HG03521 (cell line): Measurements from ENCODE around the gene ZG16.
A peak's percentile ranks its signal among the peaks of the same experiment; 100 is the strongest.
"Not testable (repeated sequence)": the region's sequence is repeated elsewhere in the genome, so short reads cannot be mapped to it uniquely, and the experiment has no call there.

ENCODE experiments used
- ATAC-seq: cut with Tn5 transposase; IDR thresholded peaks from one replicate; pipeline ENCODE4 v1.9.1; 2021; ENCODE audit warnings: mild to moderate bottlenecking, moderate library complexity; ENCODE audit not compliant: unreplicated experiment

The ZG16 gene, protein sequence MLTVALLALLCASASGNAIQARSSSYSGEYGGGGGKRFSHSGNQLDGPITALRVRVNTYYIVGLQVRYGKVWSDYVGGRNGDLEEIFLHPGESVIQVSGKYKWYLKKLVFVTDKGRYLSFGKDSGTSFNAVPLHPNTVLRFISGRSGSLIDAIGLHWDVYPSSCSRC

DNA sequence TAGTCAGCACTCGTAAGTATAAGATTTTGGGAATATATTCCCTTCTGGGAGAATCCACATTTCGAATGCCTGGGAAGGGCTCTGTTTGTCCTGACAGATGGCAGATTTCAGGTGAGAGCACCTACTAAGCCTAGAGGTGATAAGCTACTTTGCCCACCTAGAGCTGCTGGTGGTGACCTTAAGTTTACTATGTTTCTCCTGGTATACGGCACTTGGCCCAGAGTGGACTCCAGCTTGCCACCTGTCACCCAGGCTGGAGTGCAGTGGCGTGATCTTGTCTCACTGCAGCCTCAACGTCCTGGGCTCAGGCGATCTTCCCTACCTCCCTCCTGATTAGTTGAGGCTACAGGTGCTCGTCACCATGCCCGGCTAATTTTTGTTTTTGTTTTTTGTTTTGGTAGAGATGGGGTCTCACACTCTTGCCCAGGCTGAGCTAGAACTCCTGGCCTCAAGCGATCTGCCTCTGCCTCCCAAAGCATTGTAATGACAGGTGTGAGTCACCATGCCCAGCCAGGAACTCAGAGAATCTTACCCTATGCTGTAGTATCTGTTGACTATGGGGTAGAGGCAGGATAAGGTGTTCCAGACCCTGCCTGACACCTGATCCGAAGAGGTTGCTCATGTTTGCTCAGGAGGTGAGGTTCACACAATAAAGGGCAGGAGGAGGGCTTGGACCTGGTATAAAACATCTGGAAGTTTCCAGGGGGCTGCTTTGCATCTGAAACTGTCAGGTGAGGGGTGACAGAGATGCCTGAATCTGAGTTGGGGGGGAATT is at the start of gene ZG16:
TSS of gene ZG16 (plus strand) at position 681 of the 775 bp plus-strand sequence. CDS start 1,011 bp downstream, outside the sequence.
- ATAC-seq = no peak

DNA sequence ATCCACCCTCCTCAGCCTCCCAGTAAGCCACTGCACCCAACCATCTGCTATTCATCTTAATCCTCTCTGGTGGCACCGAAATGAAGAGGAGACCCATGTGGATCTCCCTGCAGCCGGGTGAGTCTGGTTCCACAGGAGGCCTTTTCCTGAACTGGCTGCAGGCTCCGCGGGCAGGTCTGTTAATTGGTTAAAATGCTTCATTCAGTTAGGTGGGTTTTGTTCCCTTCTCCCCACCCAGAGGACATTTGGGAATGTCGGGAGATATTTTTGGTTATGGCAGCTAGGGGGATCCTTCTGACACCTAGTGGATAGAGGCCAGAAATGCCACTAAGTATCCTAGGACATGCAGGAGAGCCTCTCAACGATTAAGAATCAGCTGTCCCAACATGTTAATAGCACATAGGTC is 48.9 kb upstream of the ZG16 start:
- ATAC-seq = no peak

DNA sequence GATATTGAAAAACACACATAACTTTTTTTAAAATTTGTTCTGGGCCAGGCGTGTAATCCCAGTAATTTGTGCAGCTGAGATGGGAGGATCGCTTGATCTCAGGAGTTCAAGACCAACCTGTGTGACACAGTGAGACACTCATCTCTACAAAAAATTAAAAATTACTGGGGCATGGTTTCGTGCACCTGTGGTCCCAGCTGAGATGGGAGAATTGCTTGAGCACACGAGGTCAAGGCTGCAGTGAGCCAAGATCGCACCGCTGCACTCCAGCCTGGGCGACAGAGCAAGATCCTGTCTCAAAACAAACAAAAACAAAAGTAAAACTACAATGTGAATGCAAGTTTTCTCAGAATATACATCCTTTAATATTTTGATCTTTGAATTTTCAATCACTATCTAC is 47.4 kb upstream of the ZG16 start:
- ATAC-seq = no peak

DNA sequence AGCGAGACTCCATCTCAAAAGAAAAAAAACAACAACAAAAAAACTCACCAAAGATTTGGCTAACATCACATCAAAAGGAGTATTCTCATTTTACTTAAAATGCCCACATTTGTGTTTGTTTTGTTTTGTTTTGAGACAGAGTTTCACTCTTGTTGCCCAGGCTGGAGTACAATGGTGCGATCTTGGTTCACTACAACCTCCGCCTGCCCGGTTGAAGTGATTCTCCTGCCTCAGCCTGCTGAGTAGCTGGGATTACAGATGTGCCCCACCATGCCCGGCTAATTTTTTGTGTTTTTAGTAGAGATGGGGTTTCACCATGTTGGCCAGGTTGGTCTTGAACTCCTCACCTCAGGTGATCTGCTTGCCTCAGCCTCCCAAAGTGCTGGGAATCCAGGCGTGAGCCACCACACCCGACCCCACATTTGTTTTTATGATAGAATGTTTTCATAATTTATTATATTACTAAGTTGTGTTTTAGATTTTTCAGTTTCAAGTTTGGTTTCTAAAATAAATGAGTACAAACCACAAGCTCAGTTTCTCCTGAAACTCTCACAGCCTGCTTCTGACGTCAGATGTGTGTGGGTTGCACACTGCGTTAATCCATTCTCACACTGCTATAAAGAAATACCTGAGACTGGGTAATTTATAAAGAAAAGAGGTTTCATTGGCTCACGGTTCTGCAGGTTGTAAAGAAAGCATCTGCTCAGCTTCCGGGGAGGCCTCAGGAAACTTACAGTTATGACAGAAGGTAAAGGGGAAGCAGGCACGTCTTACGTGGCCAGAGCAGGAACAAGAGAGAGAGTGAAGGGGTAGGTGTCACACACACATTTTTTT is 46.1 kb upstream of the ZG16 start:
- ATAC-seq = peak; percentile 58

DNA sequence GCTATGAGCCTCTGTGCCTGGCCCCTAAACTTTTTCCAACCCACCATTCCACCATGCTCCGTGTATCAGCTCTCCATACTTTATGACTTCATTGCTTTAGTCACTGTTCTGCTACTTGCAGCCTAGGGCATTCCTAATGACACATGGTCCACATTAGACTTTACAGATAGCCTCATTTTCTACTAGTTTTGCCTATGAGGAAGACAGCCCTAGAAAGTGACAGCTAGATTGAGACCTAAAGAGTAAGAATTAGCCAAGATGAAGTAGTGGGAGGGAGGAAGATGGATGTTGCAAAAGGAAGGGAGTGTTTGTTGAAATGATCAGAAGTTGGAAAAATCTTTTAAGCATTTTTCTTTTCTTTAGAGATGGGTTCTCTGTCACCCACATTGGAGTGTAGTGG is 43.3 kb upstream of the ZG16 start:
- no peak for ATAC-seq

DNA sequence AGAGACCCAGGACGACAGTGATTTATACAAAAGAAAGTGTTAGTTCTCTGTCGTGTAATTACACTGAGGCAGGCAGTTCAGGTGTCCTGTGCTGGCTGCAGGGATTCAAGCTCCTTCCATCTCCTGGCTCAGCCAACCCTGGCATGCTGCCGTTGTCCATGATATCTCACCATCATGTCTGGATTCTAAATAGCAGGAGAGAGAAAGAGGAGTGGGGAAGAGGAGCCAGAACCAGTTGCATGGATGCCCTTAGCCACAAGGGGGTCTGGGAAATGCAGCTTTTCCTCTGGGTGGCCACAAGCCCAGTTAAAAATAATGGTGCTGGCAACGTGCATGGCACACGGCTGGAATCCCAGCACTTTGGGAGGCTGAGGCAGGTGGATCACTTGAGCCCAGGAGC is 41.9 kb upstream of the ZG16 start:
- no peak for ATAC-seq

DNA sequence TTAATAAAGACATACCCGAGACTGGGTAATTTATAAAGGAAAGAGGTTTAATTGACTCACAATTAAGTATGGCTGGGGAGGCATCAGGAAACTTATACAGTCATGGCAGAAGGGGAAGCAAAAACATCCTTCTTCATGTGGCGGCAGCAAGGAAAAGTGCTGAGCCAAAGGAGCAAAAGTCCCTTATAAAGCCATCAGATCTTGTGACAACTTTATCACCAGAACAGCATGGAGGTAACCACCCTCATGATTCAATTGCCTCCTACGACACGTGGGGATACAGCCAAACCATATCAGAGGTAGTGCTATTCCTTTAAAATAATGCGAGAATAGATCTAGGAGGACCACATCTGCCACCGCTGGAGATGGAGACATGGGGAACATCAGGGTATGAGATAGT is 41.3 kb upstream of the ZG16 start:
- no peak for ATAC-seq

DNA sequence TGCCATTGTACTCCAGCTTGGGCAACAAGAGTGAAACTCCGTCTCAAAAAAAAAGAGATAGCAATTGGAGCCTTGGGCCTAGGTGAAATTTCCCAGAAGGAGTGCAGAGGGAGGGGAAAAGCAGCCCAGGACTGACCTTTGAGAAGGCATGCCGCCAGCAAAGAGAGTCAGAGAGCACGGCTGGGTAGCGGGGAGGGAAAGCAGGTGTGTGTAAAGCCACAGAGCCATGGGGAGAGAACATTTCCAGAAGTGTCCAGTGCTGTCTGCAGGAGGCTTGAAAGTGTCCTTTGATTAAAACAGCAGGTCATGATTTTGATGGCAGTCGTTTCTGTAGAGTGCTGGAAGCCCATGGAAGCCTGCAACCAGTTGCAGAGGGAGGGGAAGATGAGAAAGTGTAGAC is 40.3 kb upstream of the ZG16 start:
- no peak for ATAC-seq

DNA sequence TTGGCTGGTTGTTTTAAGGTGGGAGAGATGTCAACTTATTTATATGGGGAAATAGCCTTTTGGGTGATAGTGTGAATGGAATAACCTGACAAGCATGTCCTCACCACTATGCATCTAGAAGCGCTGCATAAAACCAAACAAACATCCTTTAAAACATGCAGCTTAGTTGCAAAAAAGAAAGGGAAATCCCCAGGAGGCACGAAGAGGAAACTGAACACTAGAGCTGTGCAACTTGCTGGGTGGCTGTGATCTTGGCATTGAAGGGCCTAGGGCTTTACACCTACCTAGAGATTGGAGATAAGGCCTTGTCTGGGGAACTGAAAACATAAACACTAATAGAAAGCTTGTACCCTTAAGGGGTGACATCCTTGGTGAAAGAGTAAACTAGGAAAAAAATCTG is 39.5 kb upstream of the ZG16 start:
- no peak for ATAC-seq

DNA sequence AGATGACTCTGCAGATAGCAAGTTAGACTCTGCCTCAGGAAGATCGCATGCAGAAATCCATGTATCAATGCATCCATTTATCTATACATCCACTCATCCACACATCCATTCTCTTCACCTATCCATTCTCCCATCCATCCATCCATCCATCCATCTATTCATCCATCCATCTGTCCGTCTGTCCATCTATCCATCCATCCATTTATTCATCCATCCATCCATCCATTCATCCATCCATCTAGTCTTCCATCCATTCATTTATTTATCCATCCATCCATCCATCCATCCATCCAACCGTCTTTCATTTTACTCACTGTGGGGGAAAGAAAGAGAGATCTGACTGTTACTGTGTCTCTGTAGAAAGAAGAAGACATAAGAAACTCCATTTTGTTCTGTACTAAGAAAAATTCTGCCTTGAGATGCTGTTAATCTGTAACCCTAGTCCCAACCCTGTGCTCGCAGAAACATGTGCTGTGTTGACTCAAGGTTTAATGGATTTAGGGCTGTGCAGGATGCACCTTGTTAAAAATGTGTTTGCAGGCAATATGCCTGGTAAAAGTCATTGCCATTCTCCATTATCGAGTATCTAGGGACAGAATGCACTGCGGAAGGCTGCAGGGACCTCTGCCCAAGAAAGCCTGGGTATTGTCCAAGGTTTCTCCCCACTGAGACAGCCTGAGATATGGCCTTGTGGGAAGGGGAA is 38.0 kb upstream of the ZG16 start:
- not testable (repeated sequence) for ATAC-seq

DNA sequence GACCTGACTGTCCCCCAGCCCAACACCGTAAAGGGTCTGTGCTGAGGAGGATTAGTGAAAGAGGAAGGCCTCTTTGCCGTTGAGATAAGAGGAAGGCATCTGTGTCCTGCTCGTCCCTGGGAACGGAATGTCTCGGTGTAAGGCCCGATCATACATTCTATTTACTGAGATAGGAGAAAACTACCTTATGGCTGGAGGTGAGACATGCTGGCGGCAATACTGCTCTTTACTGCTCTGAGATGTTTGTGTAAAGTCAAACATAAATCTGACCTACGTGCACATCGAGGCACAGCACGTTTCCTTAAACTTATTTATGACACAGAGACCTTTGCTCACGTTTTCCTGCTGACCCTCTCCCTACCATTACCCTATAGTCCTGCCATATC is 37.4 kb upstream of the ZG16 start:
- not testable (repeated sequence) for ATAC-seq

DNA sequence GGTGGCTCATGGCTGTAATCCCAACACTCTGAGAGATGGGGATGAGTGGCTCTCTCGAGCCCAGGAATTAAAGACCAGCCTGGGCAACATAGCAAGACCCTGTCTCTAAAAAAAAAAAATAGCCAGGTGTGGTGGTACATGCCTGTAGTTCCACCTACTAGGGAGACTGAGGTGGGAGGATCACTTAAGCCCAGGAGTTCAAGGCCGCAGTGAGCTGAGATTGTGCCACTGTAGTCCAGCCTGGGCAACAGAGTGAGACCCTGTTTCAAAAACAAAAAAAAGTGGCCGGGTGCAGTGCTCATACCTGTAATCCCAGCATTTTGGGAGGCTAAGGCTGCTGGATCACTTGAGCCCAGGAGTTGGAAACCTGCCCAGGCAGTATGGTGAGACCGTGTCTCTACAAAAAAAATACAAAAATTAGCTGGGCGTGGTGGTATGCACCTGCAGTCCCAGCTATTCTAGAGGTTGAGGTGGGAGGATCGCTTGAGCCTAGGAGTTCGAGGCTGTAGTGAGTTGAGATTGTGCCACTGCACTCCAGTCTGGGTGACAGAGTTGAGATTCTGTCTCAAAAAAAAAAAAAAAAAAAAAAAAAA is 35.3 kb upstream of the ZG16 start:
- no peak for ATAC-seq

DNA sequence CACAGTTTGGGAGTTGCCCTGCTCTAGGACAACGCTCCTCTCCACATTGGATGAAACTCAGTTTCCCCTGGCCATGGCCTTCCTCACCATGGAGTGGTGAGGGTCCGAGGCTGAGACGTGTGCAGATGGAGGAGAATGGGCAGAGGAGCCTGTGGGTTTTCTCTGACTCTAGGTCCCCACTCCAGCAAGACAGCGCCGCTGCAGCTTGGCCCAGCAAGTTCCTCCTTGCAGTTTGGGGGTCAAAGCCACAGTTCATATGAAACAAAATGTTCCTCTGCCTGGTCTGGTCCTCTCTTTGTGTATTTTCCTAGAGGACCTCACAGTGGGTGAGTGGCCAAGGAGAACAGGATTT is 34.6 kb upstream of the ZG16 start:
- no peak for ATAC-seq

DNA sequence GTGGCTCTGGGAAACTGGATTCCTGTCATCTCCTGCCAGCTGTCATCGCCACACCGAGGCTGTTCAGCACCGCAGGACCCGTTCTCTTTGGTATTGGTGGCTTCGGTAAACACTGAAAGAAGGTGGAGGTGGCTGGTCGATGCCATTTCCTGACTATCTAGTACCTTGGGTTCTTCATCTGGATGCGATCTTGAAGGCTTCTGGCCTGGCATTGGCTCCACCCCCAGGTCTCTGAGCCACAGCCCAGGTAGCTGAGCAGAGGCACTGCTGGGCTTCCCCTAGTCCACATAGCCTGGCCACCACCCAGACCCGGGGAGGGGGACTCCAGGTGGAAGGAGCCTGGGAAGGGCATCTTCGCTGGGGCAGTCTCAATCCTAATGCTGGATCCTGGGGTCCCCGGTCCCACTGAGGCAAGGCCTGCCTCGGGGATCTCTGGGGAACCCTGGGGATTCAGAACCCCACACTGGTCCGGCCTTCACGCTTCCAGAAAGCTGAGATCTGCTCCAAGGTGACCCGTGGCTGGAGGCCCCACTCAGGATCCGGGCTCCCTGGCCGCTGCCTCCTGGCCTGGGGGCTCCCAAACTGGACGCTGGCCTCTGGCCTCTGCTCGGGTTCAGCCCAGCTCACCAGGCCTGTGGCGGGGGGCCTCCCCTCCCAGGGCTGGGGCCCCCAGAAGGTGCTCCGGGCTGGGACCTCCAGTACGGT is 34.1 kb upstream of the ZG16 start:
- no peak for ATAC-seq

DNA sequence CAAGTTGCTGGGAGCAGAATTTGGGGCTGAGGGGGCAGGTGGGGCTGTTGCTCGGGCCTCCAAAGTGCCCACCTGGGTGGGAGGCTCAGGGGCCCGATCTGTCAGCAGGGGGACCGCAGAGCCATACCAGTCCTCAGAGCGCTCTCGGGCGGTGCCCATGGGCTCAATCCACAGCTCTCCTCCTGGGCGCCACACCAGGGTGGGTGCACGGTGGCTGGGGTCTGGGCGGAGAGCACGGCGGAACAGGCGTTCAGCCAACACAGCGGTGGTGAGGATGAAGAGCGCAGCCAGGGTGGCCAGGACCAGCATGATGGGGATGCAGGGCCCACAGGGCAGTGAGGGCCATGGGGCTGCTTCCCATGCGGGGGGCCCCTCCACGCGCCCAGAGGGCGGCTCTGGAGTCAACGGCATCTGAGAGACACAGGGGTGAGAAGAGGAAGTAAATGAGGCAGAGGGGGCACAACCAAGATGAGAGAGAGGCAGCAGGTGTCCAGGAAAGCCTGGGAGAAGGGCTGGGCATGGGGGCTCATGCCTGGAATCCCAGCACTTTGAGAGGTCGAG is 33.4 kb upstream of the ZG16 start:
- ATAC-seq = no peak

DNA sequence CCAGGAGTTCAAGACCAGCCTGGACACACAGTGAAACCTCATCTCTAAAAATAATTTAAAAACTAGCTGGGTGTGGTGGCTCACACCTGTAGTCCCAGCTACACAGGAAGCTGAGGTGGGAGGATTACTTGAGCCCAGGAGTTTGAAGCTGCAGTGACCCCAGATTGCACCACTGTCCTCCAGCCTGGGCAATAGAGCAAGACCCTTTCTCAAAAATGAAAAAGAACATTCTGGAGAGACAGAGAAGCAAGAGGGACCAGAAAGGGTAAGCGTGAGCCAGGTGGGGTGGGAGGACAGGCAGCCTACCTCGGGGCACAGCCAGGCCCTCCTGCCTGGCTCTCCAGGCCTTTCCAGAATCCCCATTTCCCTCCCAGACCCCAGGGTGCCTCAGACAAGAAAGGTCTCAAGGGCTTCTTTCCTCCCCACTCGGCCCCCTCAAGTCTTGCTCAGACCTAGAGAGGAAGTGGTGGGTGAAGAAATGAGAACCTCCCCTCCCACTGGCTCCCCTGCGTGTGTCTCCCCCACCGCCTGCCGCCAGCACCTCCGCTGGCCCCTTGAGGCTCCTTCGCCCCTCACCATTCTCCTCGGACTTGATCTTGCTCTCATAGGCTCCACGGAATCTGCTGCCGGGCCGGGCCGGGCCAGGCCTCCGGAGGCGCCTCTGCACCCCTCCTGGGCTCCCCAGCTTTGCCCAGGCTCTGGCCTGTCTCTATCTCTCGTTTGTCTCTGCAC is 32.8 kb upstream of the ZG16 start:
- ATAC-seq = peak; percentile 48

DNA sequence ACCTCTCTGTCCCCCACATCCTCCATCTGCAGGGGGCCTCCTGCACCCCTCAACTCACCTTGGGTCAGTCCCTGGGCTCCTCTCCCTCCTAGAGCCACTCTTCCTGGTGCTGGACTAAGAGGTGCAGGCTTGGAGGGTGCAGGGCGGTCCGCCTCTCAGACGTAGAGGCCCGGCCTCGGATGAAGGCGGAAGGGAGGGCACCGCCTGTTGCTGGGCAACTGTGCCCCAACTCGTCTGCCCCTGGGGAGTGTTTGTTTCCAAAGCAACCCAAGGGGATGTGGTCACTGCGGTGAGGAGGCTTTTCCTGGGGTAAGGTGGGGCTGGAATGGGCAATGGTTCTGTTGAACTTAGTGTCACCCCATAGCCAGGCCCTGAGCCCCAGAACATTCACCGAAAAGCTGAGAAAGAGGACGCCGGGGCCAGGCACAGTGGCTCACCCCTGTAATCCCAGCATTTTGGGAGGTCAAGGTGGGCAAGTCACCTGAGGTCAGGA is 32.2 kb upstream of the ZG16 start, which contains the start of gene C16orf54:
TSS of gene C16orf54 (minus strand) at position 138 of the 493 bp plus-strand sequence. CDS start 1,039 bp downstream, outside the sequence.
- peak; percentile 79 for ATAC-seq

DNA sequence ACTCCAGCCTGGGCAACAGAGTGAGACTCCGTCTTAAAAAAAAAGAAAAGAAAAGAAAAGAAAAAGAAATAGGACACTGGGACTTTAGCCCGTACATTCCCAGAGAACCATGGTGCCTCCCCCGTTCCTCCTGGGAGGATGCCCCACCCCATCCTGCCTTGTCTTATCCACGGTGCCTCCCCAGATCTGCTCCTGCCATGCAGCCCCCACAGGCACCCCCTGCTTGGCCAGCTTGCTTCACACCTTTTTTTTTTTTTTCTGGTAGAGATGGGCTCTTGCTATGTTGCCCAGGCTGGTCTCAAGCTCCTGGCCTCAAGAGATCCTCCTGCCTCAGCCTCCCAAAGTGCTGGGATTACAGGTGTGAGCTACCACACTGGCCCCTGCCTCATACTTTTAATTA is 31.5 kb upstream of the ZG16 start:
- ATAC-seq = not testable (repeated sequence)
